ENCODE data around the gene KTN1.

Gene KTN1

GRCh38 chr14:55713486-55713885 lies 133.5 kb downstream of the KTN1 start:
- no peak for DNase-seq (ENCODE audit: low spot score)

DNA sequence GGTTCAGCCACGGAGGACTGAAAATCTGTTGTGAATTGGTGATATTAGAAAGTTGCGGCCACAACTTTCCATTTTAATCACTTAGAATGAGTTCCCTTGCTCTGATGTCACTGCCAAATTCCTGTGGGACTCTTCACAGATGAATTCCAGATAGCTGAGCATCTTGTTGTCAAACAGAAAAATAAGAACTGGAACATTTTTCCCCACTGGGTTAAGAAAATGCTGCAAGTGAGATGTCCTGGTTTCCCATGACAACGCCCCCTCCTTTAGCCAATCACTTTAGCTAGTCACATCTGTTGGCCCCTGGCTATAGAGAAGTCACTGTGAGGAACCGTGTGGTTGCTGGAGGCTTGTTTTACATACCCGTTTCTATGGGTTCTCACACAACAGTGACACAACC lies 135.9 kb downstream of the KTN1 start:
- DNase-seq (ENCODE audit: low spot score), result no peak

GRCh38 chr14:55717621-55718020 lies 137.6 kb downstream of the KTN1 start:
- DNase-seq (ENCODE audit: low spot score), result no peak

DNA sequence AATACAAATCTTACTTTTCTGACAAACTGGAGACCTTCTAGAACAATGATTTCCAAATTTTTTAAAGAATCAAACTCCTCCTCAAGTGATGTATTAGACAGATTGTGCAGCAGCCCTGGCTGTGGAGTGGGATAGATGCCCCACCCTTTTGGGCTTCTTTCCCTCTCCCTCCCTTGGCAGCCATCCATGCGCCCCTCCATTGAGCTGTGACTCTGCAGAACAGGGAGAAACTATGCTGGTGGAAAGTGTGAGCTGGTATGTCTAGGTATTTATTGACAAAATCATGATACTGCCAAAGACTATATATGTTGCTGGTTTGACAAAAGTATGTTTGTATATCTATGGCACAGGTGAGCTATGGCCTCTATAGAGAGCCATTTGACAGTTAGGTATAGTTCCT lies 138.5 kb downstream of the KTN1 start:
- DNase-seq (ENCODE audit: low spot score), result no peak

DNA sequence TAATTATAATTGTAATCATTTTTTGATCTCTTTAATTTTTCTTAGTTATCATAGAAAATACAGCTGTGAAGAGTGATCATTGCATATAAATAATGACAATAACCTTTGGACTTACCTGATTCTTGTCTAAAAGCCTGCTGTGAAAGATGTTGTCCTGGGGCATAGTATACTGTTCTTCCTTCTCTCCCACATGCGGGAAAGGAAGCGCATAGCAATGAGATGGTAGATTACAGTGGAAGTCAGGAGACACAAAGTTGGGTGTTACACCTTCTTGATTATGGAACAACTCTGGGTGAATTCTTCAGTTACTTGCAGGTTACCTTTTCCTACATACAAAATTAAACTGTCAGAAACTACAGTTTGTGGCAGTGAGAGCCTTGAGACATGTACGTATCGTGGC lies 140.8 kb downstream of the KTN1 start:
- DNase-seq (ENCODE audit: low spot score), result no peak

- DNase-seq (ENCODE audit: low spot score), result no peak
These were observed 141.3 kb downstream of the KTN1 start for GRCh38 chr14:55721353-55721752.

DNA sequence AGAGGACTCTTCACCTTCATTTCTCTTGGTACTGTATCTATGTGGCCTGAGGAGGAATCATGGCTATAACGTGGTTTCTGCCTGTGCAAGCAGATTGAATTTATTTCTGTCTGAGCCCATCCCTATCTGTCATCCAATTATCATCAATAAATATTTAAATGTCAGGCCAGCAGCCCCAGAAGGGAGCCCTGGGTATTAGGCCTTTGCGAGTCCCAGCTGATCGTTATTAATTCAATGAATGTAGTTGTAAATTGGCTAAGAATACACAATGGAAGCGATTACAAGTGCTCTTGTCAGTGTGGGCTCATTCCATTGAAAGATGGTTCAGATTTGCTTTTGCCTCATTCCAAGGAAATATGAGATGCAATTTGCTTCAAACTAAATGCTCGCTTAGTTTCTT lies 142.0 kb downstream of the KTN1 start:
- no peak for DNase-seq (ENCODE audit: low spot score)

- DNase-seq (ENCODE audit: low spot score), result no peak
These were observed 144.7 kb downstream of the KTN1 start for GRCh38 chr14:55724736-55725135.

DNA sequence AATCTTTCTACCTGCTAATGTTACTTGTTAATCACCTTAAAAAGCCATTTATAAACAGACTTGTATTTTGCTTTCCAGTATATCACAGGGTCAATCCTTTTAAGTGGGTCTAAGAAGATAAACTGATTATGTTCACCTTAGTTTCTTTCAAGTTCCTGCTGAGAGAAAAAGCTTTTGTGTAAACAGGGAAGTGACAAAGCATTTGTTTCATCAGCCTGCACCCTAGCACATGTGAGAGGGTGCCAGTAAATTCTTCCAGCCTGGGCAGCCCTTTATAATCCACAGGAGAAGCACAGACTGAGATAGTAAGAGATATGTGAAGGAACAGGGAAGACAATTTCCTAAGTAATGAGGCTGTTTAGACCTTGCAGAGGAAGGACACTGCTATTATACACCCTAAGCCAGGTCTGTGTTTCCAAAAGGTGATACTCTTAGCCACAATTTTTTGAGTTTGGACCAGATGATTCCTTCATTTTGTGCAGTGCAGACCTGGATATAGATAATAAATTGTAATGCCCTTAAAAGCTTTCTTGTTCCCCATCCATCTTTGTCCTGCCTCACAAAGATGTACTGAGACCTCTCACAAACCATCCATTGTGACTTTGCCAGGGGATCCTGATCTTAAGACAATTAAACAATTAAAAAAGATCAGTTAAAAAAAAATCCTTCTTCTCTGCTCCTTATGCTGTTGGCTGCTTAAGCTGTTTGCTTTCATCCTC lies 150.7 kb downstream of the KTN1 start:
- no peak for DNase-seq (ENCODE audit: low spot score)

GRCh38 chr14:55731311-55731872 lies 151.4 kb downstream of the KTN1 start:
- no peak for DNase-seq (ENCODE audit: low spot score)

- no peak for DNase-seq (ENCODE audit: low spot score)
These were observed 152.0 kb downstream of the KTN1 start for GRCh38 chr14:55731881-55732498.

DNA sequence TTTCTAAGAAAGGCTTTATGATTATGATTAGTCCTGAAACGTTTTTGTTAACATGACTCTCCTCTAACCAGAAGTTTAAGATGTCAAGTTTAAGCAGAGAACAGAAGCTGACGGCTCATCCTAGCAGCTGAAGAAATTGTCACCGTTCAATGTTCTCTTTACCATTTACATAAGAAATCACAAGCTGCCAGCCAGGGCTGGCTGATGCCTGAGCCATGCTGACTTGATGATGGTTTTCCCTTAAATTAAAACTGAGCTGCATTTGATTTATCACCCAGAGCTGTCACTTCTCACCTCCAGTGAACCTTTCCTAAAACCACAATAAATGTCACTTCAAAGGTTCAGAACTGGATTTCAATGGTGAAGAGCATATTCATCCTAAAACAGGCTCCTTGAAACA lies 153.6 kb downstream of the KTN1 start:
- DNase-seq (ENCODE audit: low spot score), result no peak
